GM19324 (cell line): ENCODE measurements around the gene ZMAT3.
A peak's percentile ranks its signal among the peaks of the same experiment; 100 is the strongest.

Source experiments
- ATAC-seq: cut with Tn5 transposase; IDR thresholded peaks from one replicate; pipeline ENCODE4 v1.9.1; 2021; ENCODE audit warnings: mild to moderate bottlenecking, moderate library complexity; ENCODE audit not compliant: unreplicated experiment, low FRiP score

ZMAT3 gene

DNA sequence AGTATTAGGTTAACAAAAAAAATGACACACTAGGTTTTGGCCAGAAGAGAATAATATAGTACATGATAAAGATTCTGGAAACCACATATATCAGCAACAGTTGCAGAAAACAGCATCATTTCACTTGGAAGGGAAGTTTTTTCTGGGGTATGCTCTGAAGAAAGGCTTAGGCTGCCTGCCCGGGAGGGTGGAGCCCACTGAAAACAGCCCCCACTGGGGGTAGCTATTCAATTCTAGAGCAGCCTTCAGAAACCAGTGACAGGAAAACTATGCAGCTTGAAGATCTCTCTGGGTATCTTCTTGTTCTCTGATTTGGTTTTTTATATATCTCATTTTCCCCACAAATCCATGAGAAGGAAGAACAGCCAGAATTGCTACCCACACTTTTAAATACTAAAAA, 43.2 kb downstream of the ZMAT3 start:
- ATAC-seq = no peak

DNA sequence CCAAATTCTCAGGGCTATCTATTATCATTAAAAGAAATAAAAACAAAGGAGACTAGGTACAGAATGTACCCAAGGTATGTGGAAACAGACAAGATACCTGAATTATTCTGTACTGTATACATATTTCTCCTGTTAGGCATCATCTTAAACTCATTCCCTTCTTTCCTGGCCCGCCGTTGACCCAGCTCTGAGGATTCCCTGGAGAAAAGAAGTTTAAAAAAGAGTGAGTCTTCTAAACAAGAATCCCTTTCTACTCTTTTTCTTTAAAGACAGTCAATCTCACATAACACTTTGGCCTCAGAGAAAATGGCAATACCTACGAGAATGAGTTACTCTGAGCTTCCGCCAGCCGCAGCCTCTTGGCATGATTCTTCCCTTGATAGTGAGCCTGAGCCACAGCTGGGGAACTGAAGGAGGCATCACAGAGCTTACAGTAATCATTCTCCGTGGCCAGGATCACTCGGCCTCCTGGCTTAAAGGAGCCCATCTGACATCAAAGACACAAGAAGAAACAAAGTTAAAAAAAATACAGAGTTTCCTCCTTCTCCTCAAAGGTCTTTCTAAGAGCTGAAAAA, 44.2 kb downstream of the ZMAT3 start:
- ATAC-seq = no peak

DNA sequence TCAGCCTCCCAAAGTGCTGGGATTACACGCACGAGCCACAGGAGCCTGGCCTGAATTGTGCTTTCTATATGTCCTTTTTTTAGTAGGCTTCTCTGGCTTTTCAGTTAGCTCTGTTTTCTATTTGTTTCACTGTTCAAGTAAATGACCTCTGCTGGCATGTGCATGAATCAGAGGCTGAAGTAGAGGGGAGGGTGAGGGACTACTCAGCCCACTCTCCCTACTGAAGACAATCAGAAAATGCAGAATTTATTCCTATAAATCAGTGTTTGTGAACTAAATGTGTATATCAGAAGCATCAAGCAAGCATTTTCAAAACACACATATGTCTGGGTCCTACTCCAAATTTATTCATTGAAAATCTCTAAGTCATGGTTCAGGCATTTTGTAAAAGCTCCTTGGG, 45.0 kb downstream of the ZMAT3 start:
- ATAC-seq = no peak

DNA sequence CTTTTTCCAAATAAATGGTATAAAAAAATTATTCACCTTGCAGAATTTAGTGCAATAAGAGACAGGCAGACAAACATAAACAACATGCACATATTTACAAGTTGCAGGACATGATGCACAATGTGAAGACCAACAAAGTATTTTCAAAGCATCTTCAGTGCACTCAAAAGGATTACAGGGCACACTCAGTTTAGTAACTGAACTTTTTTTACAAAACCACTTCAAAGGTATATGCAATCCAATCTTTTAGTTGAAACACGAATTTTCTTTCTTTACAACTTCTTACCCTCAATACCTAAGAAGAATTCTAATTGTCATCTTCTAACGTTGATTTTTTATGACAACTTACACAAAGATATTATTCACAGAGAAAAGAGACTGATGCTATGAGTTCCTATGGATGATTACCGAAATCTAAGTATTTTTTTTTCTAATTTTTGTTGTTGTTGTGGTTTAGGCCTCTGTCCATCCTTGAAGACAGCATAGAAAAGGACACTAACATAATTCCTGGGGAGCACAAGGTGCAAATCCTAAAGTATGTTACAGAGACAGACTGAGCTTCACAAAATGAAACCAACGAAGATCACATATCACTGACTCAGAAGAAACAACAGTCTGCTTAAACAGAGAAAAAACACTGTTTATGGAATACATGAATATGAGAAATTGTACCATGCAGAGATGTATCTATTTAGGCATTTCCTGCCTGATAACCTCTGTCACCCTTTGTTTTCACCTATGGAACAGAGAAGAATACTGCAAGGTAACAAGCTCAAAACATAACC, 50.3 kb downstream of the ZMAT3 start:
- no peak for ATAC-seq

DNA sequence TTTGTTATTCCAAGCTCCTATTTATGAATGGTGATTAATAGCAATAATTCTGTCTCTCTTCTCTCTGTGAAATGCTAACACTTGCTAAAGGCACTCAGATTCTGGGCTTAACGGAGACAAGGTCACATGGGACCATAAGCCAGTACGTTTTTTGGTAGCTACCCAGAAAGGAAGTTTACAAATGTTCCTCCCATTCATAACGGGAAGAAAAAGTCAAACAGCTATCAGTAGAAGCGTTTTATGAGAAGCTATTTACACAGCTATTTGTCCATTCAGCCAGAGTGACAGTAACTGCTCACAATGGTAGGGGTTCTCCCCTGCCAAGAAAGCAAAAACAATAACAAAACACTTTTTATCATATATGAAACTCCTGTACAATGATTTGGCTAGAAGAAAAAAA, 51.5 kb downstream of the ZMAT3 start:
- ATAC-seq = no peak

DNA sequence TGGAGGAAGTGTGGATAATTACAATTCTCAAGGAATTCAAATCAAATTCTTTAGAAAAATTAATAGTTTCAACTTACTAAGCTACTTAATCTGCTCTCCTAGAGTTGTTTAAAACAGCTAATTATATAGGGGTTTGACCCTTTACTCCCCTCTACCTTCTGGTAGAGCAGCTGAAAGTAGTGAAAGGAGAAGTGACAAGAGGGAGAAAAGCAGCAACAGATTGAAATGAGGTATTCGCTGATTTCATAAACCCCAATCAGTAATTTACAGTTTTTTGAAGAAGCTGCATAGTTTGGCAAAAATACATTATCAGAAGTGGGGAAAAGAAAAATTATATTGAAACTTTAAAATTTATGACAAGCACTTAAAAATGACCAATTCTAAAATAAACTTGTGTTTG, 52.8 kb downstream of the ZMAT3 start:
- no peak for ATAC-seq

DNA sequence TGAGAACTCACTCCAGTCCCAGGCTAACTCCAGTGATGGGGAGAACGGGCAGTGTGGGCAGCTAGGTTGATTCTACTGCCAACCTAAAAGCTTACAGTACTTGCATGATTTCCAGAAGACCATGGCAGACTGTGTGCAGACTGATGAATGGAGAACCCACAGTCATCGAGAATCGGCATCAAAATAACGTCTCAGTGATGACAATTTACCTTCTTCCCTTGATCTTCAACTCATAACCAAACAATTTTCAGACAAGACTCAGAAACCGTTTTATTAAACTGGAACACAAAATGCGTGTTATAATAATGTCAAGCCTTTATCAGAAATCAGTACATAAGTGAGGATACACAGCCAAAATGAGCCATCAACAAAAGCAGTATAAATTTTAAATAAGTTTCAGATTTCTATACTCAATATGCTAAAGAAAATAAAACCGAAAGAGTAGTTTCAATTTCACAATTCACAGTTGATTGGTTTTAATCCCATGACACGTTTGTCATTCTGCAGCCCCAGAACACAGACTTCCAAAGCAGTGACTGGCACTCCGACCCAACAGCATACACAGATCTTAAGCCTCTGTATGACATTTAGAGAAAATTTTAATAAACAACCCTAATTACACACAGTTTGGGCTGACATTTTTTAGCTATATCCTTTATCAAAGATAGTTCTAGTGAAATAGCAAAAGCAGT, 54.5 kb downstream of the ZMAT3 start:
- ATAC-seq = peak; percentile 79

DNA sequence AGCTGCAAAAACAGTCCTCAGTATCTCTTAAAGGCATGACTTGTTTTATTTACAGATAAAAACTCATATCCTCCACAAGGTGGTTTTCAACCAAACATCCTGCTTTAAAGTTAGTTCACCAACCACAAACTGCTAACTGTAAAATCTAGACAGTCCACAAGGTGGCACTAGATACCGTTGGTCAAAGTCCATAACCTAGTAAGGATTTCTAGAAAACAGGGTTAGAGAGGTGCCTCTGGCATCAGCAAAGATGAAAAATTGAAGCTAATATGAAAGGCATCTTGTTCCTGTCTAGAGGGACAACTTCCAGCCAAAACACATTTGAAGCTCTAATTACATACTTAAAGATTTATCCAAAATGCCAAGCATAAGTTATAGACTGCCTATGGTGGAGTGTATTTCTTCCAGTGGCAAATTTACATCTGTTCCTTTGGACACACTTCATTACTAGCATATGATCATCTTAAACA, 56.0 kb downstream of the ZMAT3 start:
- peak; percentile 61 for ATAC-seq

DNA sequence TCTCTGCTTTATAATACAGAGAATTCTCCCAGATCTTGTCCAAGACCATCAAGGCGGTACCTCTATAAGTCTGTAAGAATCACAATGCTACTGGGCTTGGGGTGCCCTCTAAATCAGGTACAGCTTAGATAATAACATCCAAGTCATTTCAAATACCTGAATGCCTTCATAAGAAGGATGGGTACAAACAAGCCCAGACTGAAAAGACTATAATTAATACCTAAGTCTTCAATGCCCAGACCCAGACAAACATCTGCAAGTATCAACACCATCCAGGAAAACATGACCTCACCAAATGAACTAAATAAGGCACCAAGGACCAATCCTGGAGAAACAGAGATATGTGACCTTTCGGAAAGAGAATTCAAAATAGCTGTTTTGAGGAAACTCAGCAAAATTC, 65.9 kb downstream of the ZMAT3 start:
- no peak for ATAC-seq

DNA sequence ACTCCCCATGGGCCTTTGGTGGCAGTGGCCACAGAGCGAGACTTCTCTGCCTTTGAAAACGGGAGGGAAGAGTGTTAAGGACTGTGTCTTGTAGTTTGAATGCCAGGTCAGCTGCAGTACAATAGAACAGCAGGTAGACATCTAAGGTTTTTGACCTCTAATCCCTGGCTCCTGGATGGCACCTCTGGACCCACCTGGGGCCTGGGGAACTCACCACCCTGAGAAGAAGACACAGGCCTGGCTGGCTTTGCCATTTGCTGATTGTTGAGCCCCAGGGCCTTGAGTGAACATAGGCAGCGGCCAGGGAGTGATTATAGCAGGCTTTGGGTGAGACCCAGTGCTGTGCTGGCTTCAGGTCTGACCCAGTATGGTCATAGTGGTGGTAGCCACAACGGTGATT, 66.4 kb downstream of the ZMAT3 start:
- no peak for ATAC-seq

DNA sequence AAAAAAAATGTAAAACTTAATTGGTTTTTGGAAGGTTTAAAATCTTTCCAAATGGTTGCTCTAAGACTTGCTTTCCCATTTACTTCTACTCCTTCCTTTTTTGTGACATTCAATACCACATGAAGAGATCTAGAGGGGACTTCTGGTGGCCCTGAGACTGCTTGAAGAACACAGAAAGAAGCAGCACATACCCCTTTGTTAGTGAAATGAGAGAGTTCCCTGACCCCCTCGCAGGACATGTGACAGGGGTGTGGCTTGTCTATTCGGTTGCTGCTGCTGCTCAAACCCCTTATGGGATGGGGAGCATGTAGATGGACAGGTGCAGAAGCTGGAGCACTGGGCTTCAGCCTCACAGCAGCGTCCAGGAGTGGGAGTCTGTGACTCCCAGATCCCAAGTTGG, 71.0 kb downstream of the ZMAT3 start:
- ATAC-seq = no peak

DNA sequence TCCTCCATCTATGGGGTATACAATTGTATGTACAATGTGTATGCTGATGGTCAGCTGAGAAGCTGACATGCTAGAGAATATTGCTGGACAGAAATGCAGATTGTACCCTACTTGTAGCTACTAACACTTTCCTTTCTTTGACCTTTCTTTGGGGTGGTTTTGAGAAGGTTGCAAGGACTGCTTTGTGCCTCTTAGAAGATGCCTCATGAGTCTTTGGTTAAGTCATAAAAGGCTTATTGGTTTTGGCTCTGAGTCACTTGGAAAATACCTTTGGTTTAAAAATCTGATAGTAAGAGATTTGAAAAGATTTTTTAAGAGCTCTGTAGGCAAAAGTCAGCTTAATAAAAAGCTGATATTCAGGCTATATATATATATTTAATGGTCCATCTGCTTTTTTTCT, 71.5 kb downstream of the ZMAT3 start:
- ATAC-seq = no peak

DNA sequence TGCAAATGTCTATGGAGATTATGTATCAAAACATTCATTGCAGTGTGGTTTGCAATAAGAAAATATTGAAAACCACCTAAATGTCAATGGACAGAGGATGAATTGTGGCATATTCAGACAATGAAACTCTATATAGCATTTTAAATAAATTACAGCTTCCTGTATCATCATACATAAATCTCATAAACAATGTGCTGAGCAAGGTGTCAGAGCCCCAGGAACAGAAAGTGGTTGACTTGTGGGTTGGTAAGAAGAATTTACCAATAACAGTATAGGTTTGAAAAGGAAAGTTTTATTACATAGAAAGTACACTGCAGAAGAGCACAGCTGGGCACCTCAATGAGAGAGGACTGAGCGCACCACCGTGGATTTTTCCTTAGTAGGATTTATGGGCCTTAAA, 75.2 kb downstream of the ZMAT3 start:
- ATAC-seq = no peak

DNA sequence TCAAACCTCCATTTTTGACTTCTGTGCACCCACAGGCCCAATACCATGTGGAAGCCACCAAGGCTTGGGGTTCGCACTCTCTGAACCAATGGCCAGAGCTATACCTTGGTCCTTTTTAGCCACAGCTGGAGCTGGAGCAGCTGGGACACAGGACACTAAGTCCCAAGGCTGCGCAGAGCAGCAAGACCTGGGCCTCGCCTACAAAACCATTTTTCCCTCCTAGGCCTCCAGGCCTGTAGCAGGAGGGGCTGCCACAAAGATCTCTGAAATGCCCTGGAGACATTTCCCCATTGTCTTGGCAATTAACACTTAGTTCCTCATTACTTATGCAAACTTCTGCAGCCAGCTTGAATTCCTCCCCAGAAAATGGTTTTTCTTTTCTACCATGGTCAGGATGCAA, 81.3 kb downstream of the ZMAT3 start:
- no peak for ATAC-seq

DNA sequence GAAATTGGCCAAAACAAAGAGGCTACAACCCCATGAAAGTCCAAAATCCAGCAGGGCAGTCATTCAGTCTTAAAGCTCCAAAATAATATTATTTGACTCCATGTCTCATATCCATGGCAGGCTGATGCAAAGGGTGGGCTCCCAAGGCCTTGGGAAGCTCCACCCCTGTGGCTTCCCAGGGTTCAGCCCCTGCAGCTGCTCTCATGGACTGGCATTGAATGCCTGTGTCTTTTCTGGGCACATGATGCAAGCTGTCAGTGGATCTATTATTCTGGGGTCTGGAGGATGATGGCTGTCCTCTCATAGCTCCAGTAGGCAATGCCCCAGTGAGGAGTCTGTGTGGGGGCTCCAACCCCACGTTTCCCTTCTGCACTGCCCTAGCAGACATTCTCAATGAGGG, 81.8 kb downstream of the ZMAT3 start:
- ATAC-seq = no peak

DNA sequence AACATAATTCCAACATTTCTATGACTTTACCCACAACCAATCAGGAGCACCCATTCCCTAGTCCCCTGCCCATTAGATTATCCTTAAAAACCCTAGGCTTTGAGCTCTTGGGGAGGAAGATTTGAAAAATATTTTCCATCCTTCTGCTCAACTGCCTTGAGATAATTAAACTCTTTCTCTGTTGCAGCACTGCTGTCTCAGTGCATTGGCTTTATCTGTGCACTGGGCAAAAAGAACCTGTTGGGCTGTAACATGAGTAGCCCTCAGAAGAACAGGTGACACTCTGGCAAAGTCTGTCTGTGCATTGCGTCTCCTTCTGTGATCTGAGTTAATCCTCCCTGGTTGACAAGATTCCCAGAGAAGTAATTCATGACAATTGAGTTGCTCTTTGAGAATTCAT, 83.9 kb downstream of the ZMAT3 start:
- ATAC-seq = no peak

DNA sequence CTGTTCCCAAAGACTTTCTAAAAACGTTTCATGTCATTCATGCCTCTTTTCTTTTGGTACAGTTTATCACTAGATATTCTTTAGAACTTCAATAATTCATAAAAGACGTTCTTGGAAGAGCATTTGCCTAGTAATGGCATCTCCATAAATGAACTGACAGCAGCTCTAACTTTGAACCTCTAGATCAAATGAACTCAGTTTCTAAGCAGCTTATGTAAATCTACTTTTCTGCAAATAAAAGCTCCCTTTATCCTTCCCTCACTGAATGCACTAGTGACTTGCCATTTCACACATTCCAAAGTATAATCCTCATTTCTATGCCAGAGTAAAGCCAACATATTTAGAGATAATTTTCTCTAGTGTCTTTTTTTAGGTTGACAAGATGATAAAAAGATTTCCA, 85.2 kb downstream of the ZMAT3 start:
- no peak for ATAC-seq

DNA sequence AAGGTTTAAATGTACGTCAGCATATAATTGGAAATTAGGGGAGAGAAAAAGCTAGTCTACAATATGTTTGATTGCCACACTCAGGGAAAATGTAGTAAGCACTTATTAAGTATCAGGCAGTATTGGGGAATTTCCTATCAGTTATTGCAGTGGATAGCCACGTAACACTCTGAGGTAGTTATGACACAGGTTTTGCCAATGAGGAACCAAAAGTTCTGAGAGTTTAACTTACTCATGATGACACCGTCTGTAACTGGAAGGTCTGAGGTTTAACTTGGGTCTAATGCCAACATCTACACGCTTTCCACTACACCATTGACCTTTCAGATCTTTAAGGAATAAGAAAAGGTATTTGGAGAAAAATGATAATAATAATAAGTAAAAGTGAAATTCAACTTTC, 89.5 kb downstream of the ZMAT3 start:
- ATAC-seq = no peak

DNA sequence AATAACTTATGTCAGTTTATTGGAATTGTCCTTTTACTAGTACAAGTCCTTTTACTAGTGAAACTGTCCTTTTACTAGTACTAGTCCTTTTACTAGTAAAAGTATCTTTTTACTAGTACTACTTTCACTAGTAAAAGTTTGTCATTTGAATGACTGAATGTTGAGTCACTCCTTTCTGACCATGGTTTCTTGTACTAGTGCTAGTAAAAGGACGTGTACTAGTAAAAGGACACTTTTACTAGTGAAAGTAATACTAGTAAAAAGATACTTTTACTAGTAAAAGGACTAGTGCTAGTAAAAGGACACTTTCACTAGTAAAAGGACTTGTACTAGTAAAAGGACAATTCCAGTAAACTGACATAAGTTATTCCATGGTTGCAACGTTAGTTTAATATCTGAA, 96.3 kb downstream of the ZMAT3 start:
- no peak for ATAC-seq

DNA sequence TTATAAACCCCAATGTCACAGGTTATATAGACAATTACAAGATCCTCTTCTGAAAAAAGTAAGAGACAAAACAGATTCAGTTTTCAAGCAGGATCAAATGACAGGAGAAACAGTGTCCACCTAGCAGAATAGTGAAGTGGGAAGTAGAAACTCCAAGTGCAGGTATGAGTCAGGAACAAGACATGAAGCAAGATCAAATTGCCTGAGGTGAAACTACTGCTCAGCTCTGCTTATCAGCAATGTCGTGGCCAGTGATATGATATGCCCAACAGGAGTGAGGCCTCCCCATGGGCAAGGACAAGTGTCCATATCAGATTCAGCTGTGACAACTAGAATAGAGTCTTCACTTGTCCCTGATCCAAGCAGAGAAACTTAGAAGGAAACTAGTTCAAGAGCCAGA, 100.0 kb downstream of the ZMAT3 start:
- ATAC-seq = no peak

DNA sequence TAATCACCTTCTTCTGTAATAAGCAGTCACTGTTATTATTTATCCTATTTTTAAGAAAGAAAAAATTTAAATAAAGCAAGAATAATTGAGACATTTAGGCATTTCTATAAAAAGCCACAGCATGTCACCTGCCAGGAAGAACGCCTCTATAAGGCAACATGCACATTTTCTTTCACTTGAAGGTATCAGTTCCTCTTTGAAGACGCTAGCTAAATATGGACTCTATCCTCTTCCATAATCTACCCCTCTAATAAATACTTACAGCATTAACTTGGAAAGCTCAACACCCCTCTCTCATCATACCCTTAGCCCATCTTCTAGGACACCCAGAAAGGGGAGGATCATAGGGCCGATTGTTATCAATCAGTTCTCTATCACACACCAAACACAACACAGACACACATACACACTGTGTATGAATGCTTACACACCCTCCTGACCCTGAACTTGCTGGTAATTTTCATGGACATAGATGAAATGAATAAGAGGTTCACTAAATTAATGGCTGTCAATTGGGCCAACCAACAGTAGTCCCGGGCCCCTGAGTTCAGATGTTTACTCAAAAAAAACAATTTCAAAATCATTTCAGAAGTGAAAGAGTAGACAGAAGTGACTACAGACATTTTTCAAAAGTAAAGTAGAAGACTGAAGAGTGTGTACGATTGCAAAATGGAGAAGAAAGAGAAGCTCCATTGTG, 102.5 kb downstream of the ZMAT3 start:
- ATAC-seq = peak; percentile 84
